ENCODE data around the gene COL23A1.
"Not testable (repeated sequence)": the region's sequence is repeated elsewhere in the genome, so short reads cannot be mapped to it uniquely, and the experiment has no call there.

Gene COL23A1

GRCh38 chr5:178248750-178249149 is 341.4 kb downstream of the COL23A1 start:
- DNase-seq, result no peak

GRCh38 chr5:178247481-178248456 is 342.4 kb downstream of the COL23A1 start:
- no peak for DNase-seq

DNA sequence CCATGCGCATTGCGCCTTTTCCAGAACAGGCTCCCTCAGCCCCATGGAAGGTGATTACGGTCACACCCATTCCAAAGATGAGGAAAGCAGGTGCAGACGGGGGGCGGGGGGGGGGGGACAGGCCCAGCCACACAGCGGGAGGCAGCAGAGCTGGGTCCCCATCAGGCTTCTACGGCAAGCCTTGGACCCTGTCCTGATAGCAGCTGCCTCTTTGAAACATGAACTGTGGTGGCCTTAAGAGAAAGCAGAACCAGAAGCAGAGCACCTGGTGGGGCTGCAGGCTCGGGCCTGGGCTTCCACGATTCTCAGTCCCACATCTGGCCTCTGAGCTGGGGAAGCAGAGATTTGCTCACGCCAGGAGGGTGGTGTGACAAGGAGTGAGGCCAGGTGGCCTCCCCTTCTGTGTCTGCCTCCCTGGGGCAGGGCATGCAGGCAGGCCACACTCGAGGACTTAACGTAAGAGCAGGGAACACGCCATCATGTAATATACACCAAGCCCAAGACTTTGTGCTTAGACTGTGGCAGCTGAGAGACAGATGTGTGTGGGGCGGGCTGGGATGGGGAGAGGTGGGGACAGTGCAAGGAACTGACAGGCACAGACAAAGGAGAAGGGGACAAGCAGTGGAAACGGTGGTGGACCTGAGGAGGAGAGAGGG is 343.4 kb downstream of the COL23A1 start:
- DNase-seq, result no peak

- DNase-seq, result no peak
Observed at GRCh38 chr5:178245389-178245788, 344.8 kb downstream of the COL23A1 start.

- no peak for DNase-seq
Observed at GRCh38 chr5:178244576-178244975, 345.6 kb downstream of the COL23A1 start.

GRCh38 chr5:178242416-178242815 is 347.8 kb downstream of the COL23A1 start:
- DNase-seq, result no peak

DNA sequence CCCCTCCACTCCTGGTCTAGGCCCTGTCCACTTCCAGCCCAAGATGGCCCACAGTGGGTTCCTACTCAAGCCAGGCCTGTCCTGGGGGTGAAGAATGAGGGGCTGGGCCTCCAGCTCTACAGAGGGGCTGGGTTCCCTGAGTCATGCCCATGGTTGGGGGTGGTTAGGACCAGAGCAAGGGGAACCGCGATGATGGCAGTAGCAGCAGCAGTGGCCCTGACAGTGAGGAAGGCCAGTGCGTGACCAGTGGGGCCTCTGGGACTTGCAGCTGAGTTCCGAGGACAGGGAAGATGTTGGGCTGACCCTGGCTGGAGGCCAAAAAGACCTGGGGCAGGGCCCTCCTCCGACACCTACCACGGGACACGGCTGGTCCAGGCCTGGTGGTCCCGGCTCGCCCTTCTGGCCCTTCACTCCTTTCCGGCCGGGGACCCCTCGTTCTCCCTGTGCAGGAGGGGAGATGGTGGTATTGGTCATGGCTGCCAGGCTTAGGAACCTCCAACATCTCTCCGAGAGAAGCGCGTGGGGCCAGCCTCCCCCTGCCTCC is 348.4 kb downstream of the COL23A1 start:
- no peak for DNase-seq

- DNase-seq, result no peak
Observed at GRCh38 chr5:178241231-178241663, 348.9 kb downstream of the COL23A1 start.

- no peak for DNase-seq
Observed at GRCh38 chr5:178240766-178241165, 349.4 kb downstream of the COL23A1 start.

DNA sequence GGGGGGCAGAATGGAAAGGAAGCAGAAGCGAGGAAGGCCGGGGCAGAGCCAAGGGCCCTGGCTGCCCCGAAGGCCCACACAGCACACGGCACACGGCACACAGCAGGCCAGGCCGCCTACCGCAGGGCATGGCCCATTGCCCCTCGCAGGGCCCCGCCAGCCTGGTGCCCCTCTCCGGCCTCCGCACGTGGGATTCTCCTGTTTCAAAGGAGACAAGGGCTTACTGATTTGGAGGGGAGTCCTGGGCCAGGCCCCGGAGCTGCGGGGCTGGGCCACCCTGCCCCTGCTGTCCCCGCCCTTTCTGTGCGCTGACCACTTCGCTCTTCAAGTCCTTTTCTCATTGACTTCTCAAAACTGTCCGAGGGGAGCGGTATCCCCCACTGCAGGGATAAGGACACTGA is 349.9 kb downstream of the COL23A1 start:
- no peak for DNase-seq

- DNase-seq, result not testable (repeated sequence)
Observed at GRCh38 chr5:178239626-178240301, 350.4 kb downstream of the COL23A1 start.

- DNase-seq, result no peak
Observed at GRCh38 chr5:178238711-178239592, 351.2 kb downstream of the COL23A1 start.

DNA sequence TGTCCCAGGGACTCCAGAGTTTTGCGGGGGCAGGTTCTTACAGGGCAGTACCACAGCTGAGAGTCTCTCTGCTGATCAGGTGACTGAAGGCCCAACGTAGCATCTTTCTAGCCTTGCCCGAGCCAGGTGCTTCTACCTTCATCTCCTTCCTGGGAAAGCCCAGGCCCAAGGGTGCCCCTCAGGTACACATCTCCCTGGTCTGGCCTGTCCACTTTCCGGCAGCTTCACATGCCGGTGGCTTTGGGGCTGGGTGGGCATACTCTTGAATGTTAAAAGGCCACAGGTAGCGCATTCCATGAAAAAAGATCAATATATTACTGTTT is 351.9 kb downstream of the COL23A1 start:
- no peak for DNase-seq

- no peak for DNase-seq
Observed at GRCh38 chr5:178237431-178238312, 352.5 kb downstream of the COL23A1 start.

GRCh38 chr5:178236679-178237078 is 353.5 kb downstream of the COL23A1 start:
- DNase-seq, result no peak

DNA sequence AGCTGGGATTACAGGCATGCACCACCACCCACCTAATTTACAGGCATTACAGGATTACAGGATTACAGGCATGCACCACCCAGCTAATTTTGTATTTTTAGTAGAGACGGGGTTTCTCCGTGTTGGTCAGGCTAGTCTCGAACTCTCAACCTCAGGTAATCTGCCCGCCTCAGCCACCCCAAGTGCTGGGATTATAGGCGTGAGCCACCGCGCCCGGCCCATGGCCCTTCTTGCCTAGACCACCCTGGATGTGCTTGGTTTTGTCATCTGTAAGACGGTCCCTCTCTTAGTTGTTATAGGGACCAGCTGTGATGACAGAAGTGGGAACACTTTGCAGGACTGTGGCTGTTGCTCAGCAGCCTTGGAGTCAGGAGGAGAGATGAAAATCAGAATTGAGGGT is 354.1 kb downstream of the COL23A1 start:
- no peak for DNase-seq

- no peak for DNase-seq
Observed at GRCh38 chr5:178235588-178235974, 354.6 kb downstream of the COL23A1 start.

DNA sequence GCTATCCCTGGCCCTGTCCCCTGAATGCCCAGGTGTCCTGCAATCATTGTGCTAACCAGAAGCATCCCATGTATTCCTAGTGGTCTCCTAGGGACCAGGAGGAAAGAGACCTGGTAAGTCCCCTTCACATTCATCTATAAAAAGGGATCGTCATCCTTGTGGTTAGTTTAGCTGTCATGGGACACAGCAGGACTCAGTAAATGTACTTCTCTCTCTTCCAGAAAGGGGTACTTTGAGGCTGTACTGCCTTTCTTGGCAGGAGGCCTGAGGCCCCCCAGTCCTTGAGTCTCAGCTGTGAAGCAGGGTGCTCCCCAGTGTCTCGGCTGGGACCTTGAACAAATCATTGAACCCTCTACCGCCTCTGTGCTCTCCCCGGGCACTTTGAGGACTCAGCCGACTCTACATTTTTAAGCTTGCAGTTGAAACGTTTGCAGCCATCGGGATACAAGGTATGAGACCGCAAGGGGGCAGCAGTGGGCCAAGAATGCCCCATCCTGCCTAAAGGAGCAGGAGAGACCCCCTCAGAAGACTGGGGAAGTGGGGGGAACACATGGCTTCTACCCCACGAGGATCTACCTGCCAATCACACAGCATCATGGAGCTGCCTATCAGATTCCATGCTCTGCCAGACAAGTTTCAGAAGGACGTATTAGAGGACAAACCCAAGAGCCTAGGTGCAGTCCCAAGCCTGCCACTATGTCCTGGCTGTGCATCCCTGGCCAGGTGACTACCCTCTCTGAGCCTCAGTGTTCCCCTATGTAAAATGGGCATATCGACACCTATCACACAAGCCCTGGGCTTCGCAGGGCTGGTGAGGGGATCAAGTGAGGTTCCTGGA is 355.2 kb downstream of the COL23A1 start:
- DNase-seq, result peak; percentile 87

GRCh38 chr5:178234121-178234749 is 356.0 kb downstream of the COL23A1 start:
- no peak for DNase-seq

Data from CD4-positive, alpha-beta T cell treated with Interleukin-17A for 4 hours (primary cell).